Gastroesophageal sphincter (tissue), 4 donors: ENCODE results near the gene MT1E. TPM values are rescaled to one million over a fixed set of nuclear protein-coding genes. Genes with fewer than 3 reads are reported as not detected.

ENCODE experiments used
- ATAC-seq: fragments of 150-250 bp; one replicate; pipeline ENCODE4 v1.9.1; 2016; ENCODE audit warnings: mild to moderate bottlenecking, moderate library complexity
- H3K27ac ChIP-seq, 4 donors: fragments of 200-600 bp; sonication (generic) in 3 of 4; 1 replicate in 3 of 4; 2 replicates in 1 of 4; pipeline ENCODE4 v1.5.1; 2016 to 2019
- H3K27me3 ChIP-seq: fragments of 200-600 bp; sonication (generic); one replicate; pipeline ENCODE4 v1.5.1; 2019
- H3K36me3 ChIP-seq, 2 donors: fragments of 200-600 bp; sonication (generic); one replicate each; pipeline ENCODE4 v1.5.1; 2019; ENCODE audit warnings: control low read depth in 1 of 2
- H3K4me1 ChIP-seq, 3 donors: fragments of 200-600 bp; sonication (generic); 1 replicate in 2 of 3; 2 replicates in 1 of 3; pipeline ENCODE4 v1.5.1; 2016 to 2019; ENCODE audit warnings: control low read depth in 2 of 3
- H3K4me3 ChIP-seq, 2 donors: fragments of 200-600 bp; sonication (generic); one replicate each; pipeline ENCODE4 v1.5.1; 2019; ENCODE audit warnings: mild to moderate bottlenecking in 1 of 2, moderate library complexity in 1 of 2
- H3K9me3 ChIP-seq, 3 donors: fragments of 200-600 bp; sonication (generic); one replicate each; pipeline ENCODE4 v1.5.1; 2017 to 2019; ENCODE audit warnings: control low read depth in 2 of 3
- CTCF ChIP-seq, 4 experiments: fragments of 200-600 bp in 2 of 4; fragments of 450-650 bp in 2 of 4; sonication (generic) in 1 of 4; IDR thresholded peaks; one replicate each; pipeline ENCODE4 v1.5.1; 2017 to 2019; ENCODE audit warnings: antibody characterized with exemption in 4 of 4, mild to moderate bottlenecking in 2 of 4, moderate library complexity in 2 of 4
- EP300 ChIP-seq: sonication (generic); formaldehyde crosslinking; IDR thresholded peaks from one replicate; pipeline ENCODE4 v1.6.1; 2017; ENCODE audit warnings: antibody characterized with exemption, mild to moderate bottlenecking
- POLR2A ChIP-seq, 2 donors: fragments of 450-650 bp; IDR thresholded peaks; one replicate each; pipeline ENCODE4 v1.6.1; 2017; ENCODE audit warnings: antibody characterized with exemption in 2 of 2, mild to moderate bottlenecking in 2 of 2, moderate library complexity in 1 of 2
- POLR2AphosphoS5 ChIP-seq: sonication (generic); formaldehyde crosslinking; IDR thresholded peaks from one replicate; pipeline ENCODE4 v1.6.1; 2017; ENCODE audit warnings: antibody characterized with exemption
- WGBS, 2 donors: methylation state at CpG; one replicate each; pipeline ENCODE4 v1.1.5; 2018; ENCODE audit warnings: low coverage in 1 of 2; 5-methylcytosine and 5-hydroxymethylcytosine counted together
- total RNA-seq, 4 donors: library from RNA; depleted of rRNA; stranded (reverse); fragments of >200 nt; gene quantifications; one replicate each; pipeline ENCODE4 v1.1.0, GENCODE V29; 2016

MT1E gene
- total RNA-seq, 4 donors from 2014 or later = 101 to 194 (median 144) TPM

- WGBS, 2 donors = no CpG with 5 or more reads among the region's 7 CpGs
- TF ChIP-seq EP300 (no peak), POLR2AphosphoS5 (no peak), CTCF (IDR thresholded peaks at IDR 0.05) (no peak), POLR2A (IDR thresholded peaks at IDR 0.05) (no peak)
- H3K27ac ChIP-seq = no peak within 1 kb of the TSS
- H3K4me3 ChIP-seq = no peak within 1 kb of the TSS
- no peaks in the 10 kb centered on the region for H3K4me1 ChIP-seq
- no peak for ATAC-seq
- peaks cover 37% of the 10 kb centered on the region for H3K27me3 ChIP-seq
- H3K36me3 ChIP-seq = no peaks in the 10 kb centered on the region
- H3K9me3 ChIP-seq = no peaks in the 10 kb centered on the region
Observed at GRCh38 chr16:56651586-56651985, 26.0 kb downstream of the MT1E start, which contains the start of gene MT1B. TSS of gene MT1B (plus strand) at chr16:56651886. CDS start at chr16:56651954, 68 bp downstream.

GRCh38 chr16:56652600-56652999 lies 27.0 kb downstream of the MT1E start:
- Histone ChIP-seq H3K4me3 (no peak overlapping the region), H3K27ac (no peak overlapping the region), H3K9me3 (no peaks in the 10 kb centered on the region), H3K36me3 (no peaks in the 10 kb centered on the region), H3K4me1 (peaks cover 0 to 5% (median 0%) of the 10 kb centered on the region in 3 donors), H3K27me3 (peaks cover 32% of the 10 kb centered on the region)
- no peak for ATAC-seq
- 43 to 67% methylated on average over 1 of the region's 1 CpG for WGBS, 2 donors
- TF ChIP-seq CTCF (IDR thresholded peaks at IDR 0.05) (no peak), POLR2A (IDR thresholded peaks at IDR 0.05) (no peak), EP300 (no peak), POLR2AphosphoS5 (no peak)

- H3K4me1 ChIP-seq = peaks cover 0 to 11% (median 3%) of the 10 kb centered on the region in 3 donors
- no peak overlapping the region for H3K4me3 ChIP-seq
- H3K36me3 ChIP-seq = no peaks in the 10 kb centered on the region
- H3K9me3 ChIP-seq = no peaks in the 10 kb centered on the region
- H3K27ac ChIP-seq = no peak overlapping the region
- ATAC-seq = no peak
- TF ChIP-seq EP300 (no peak), POLR2A (IDR thresholded peaks at IDR 0.05) (no peak), CTCF (IDR thresholded peaks at IDR 0.05) (no peak), POLR2AphosphoS5 (no peak)
- H3K27me3 ChIP-seq = peaks cover 32% of the 10 kb centered on the region
- WGBS, 2 donors = 72 to 76% methylated on average over 6 to 7 of the region's 7 CpGs
Observed at GRCh38 chr16:56653218-56653617, 27.6 kb downstream of the MT1E start.

- WGBS, 2 donors = 0% methylated on average over 1 of the region's 46 CpGs; no CpG with 5 or more reads in 1 of the 2 donors
- Histone ChIP-seq H3K4me3 (peak within 1 kb of the TSS; percentile 24 to 55), H3K27me3 (peaks cover 57% of the 10 kb centered on the region), H3K27ac (peak within 1 kb of the TSS in 3 of 4 donors; percentile 38 to 68 (median 47)), H3K36me3 (no peaks in the 10 kb centered on the region), H3K9me3 (no peaks in the 10 kb centered on the region), H3K4me1 (peaks cover 0 to 22% (median 4%) of the 10 kb centered on the region in 3 donors)
- ATAC-seq = peak; percentile 77
- TF ChIP-seq POLR2AphosphoS5 = no peak
- TF ChIP-seq POLR2A (IDR thresholded peaks at IDR 0.05) = no peak
Observed at GRCh38 chr16:56657555-56658326, 32.2 kb downstream of the MT1E start, which contains the start of gene MT1F. TSS of gene MT1F (plus strand) at chr16:56657959. CDS start at chr16:56658059, 100 bp downstream.

GRCh38 chr16:56658327-56658875 lies 32.8 kb downstream of the MT1E start:
- no peak for ATAC-seq
- 8 to 80% methylated on average over 1 to 2 of the region's 10 CpGs for WGBS, 2 donors
- Histone ChIP-seq H3K27me3 (peaks cover 64% of the 10 kb centered on the region), H3K27ac (peak overlapping the region in 1 of 4 donors; percentile 68), H3K9me3 (no peaks in the 10 kb centered on the region), H3K4me1 (peaks cover 0 to 28% (median 8%) of the 10 kb centered on the region in 3 donors), H3K36me3 (no peaks in the 10 kb centered on the region), H3K4me3 (peak overlapping the region in 1 of 2 donors; percentile 55)
- no peak for TF ChIP-seq CTCF (IDR thresholded peaks at IDR 0.05)
- no peak for TF ChIP-seq POLR2A (IDR thresholded peaks at IDR 0.05)
- no peak for TF ChIP-seq EP300
- no peak for TF ChIP-seq POLR2AphosphoS5
